ENCODE results near the gene ANKRD6.

GRCh38 chr6:89495961-89496535 is 63.1 kb downstream of the ANKRD6 start:
- TF ChIP-seq CTCF (IDR thresholded peaks at IDR 0.05; ENCODE audit: insufficient read depth, low read depth, low read length): no peak
- TF ChIP-seq EZH2 (IDR thresholded peaks at IDR 0.05; ENCODE audit: insufficient read depth, low read length): no peak

Data from astrocyte (in vitro differentiated cells and primary cell).